ENCODE measurements around the gene TMSB10.
A peak's percentile ranks its signal among the peaks of the same experiment; 100 is the strongest.

TMSB10 gene

DNA sequence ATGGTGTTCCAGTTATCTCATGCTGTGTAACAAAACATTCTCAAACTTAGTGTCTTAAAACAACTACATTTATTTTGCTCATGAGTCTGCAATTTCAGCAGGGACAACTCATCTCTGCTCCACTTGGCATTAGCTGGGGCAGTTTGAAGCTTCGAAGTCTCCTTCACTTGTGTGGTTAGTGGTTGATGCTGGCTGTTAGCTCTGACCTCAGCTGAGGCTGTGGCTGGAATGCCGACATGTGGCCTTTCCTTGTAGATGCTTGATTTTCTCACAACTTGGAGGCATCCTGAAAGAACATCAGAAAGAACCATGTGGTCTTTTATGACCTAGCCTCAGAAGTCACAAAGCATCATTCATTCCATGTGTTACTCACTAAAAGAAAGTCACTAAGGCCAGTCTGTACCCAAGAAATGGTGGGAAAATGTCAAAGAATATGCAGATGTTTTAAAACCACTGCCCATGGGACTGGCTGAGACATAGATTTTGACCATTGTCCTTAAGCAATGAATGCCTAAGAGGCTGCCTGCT is 3.8 kb upstream of the TMSB10 start:
- H3K36me3 ChIP-seq (ENCODE audit: control insufficient read depth in 5 of 5, insufficient read depth in 5 of 5, low read length in 5 of 5): no peaks in the 10 kb centered on the region
- no peak overlapping the region for H3K27ac ChIP-seq (ENCODE audit: low read depth, low read length)
- peaks cover 3 to 36% (median 29%) of the 10 kb centered on the region in 5 donors for H3K4me1 ChIP-seq (ENCODE audit: control insufficient read depth in 5 of 5, insufficient read depth in 5 of 5, low read length in 5 of 5)
- no peak overlapping the region for H3K9ac ChIP-seq (ENCODE audit: low read length in 5 of 5)
- H3K9me3 ChIP-seq (ENCODE audit: control insufficient read depth in 5 of 5, low read length in 5 of 5): no peaks in the 10 kb centered on the region
- H3K4me3 ChIP-seq (ENCODE audit: low read depth in 1 of 5, low read length in 5 of 5): no peak overlapping the region
- H3K27me3 ChIP-seq (ENCODE audit: control insufficient read depth in 5 of 5, insufficient read depth in 4 of 5, low read length in 5 of 5): no peaks in the 10 kb centered on the region

DNA sequence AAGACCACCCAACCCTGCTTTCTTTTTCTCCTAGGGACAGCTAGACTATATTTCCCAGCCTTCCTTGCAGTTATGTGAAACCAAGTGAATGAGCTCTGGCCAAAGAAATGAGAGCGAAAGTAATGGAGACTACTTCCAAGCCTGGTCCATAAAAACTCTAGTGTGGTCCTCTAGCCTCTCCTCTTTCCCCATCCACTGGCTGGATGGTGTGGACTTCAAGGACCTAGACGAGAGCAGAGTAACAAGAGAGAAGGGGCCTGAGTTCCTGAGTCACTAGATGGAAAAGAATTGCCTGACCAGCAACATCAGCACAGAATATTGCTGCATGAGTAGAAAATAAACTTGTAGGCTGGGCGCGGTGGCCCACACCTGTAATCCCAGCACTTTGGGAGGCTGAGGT is 2.9 kb upstream of the TMSB10 start:
- Histone ChIP-seq H3K4me3 (ENCODE audit: low read depth in 1 of 5, low read length in 5 of 5) (no peak overlapping the region), H3K9me3 (ENCODE audit: control insufficient read depth in 5 of 5, low read length in 5 of 5) (no peaks in the 10 kb centered on the region), H3K36me3 (ENCODE audit: control insufficient read depth in 5 of 5, insufficient read depth in 5 of 5, low read length in 5 of 5) (no peaks in the 10 kb centered on the region), H3K4me1 (ENCODE audit: control insufficient read depth in 5 of 5, insufficient read depth in 5 of 5, low read length in 5 of 5) (peaks cover 3 to 41% (median 37%) of the 10 kb centered on the region in 5 donors), H3K27ac (ENCODE audit: low read depth, low read length) (no peak overlapping the region), H3K27me3 (ENCODE audit: control insufficient read depth in 5 of 5, insufficient read depth in 4 of 5, low read length in 5 of 5) (no peaks in the 10 kb centered on the region), H3K9ac (ENCODE audit: low read length in 5 of 5) (no peak overlapping the region)

DNA sequence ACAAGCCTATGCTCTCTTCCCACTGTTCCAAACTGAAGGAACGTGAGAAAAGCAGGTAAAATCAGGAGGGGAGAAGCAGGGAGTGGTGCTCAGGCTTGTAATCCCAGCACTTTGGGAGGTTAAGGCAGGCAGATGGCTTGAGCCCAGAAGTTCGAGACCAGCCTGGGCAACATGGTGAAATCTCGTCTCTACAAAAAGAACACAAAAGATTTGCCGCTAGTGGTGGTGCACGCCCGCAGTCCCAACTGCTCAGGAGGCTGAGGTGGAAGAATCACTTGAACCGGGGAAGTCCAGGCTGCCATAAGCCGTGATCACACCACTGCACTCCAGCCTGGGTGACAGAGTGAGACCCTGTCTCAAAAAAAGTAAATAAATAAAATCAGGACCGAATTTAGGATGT is 1.3 kb upstream of the TMSB10 start:
- Histone ChIP-seq H3K9me3 (ENCODE audit: control insufficient read depth in 5 of 5, low read length in 5 of 5) (peaks cover 0 to 4% (median 0%) of the 10 kb centered on the region in 5 donors), H3K4me1 (ENCODE audit: control insufficient read depth in 5 of 5, insufficient read depth in 5 of 5, low read length in 5 of 5) (peaks cover 0 to 39% (median 28%) of the 10 kb centered on the region in 5 donors), H3K9ac (ENCODE audit: low read length in 5 of 5) (peak overlapping the region in 1 of 5 donors; percentile 44), H3K4me3 (ENCODE audit: low read depth in 1 of 5, low read length in 5 of 5) (peak overlapping the region in 3 of 5 donors; percentile 93 to 96 (median 96)), H3K27me3 (ENCODE audit: control insufficient read depth in 5 of 5, insufficient read depth in 4 of 5, low read length in 5 of 5) (no peaks in the 10 kb centered on the region), H3K36me3 (ENCODE audit: control insufficient read depth in 5 of 5, insufficient read depth in 5 of 5, low read length in 5 of 5) (peaks cover 0 to 2% (median 0%) of the 10 kb centered on the region in 5 donors), H3K27ac (ENCODE audit: low read depth, low read length) (no peak overlapping the region)

DNA sequence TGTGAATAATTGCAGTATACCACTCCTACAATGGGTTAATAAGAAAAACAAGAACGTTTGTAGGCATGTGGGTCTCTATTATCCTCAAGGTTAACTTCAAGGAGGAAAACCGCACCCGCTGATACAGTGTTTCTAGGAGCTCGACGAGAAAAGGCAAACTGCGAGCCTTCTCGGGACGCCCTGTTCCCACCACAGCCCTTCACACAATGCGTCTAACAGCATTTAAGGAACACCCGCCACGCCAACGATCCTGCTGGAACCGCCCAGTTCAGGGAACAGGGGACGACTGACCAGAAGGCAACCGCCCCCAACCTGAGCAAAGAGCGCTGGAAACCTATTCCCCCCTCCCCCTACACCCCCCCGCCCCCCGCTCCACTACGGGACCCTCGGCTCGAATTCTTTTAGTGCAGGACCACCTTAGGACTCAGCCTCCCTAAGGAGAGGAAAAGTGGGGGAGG is 710 bp upstream of the TMSB10 start:
- H3K4me1 ChIP-seq (ENCODE audit: control insufficient read depth in 5 of 5, insufficient read depth in 5 of 5, low read length in 5 of 5): peaks cover 0 to 39% (median 23%) of the 10 kb centered on the region in 5 donors
- H3K9me3 ChIP-seq (ENCODE audit: control insufficient read depth in 5 of 5, low read length in 5 of 5): peaks cover 0 to 9% (median 0%) of the 10 kb centered on the region in 5 donors
- H3K27me3 ChIP-seq (ENCODE audit: control insufficient read depth in 5 of 5, insufficient read depth in 4 of 5, low read length in 5 of 5): no peaks in the 10 kb centered on the region
- H3K36me3 ChIP-seq (ENCODE audit: control insufficient read depth in 5 of 5, insufficient read depth in 5 of 5, low read length in 5 of 5): peaks cover 0 to 2% (median 0%) of the 10 kb centered on the region in 5 donors
- H3K4me3 ChIP-seq (ENCODE audit: low read depth in 1 of 5, low read length in 5 of 5): peak overlapping the region; percentile 76 to 96 (median 95)
- peak overlapping the region in 4 of 5 donors; percentile 71 to 86 (median 80) for H3K9ac ChIP-seq (ENCODE audit: low read length in 5 of 5)
- H3K27ac ChIP-seq (ENCODE audit: low read depth, low read length): peak overlapping the region; percentile 93

DNA sequence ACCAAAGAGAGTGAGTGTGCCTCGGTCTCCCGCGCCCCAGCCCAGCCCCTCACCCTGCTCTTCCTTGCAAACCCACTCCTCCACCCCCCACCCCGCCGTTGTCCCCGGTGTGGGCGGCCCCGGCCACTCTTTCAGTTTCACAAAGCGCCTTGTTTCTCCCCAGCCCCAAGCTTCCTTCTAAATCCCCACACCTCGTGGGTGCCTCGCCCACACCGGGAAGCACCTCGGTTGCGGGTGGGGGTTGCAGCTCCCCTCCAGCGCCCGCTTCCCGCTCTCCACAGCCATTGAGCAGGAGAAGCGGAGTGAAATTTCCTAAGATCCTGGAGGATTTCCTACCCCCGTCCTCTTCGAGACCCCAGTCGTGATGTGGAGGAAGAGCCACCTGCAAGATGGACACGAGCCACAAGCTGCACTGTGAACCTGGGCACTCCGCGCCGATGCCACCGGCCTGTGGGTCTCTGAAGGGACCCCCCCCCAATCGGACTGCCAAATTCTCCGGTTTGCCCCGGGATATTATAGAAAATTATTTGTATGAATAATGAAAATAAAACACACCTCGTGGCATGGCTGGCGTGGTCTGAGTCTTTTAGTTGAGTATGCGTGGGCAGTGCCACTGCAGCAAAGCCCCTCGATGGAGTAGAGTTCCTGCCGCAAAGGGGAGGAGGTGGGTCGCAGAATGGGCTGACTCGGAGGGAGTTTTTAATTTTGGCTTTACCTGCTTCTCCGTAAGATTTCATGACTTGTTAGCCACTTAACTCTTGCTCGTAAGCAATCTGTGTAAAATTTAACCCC is 848 bp downstream of the TMSB10 start:
- H3K9me3 ChIP-seq (ENCODE audit: control insufficient read depth in 5 of 5, low read length in 5 of 5): peaks cover 0 to 9% (median 0%) of the 10 kb centered on the region in 5 donors
- no peaks in the 10 kb centered on the region for H3K27me3 ChIP-seq (ENCODE audit: control insufficient read depth in 5 of 5, insufficient read depth in 4 of 5, low read length in 5 of 5)
- H3K9ac ChIP-seq (ENCODE audit: low read length in 5 of 5): peak overlapping the region; percentile 84 to 91 (median 86)
- H3K36me3 ChIP-seq (ENCODE audit: control insufficient read depth in 5 of 5, insufficient read depth in 5 of 5, low read length in 5 of 5): peaks cover 0 to 2% (median 0%) of the 10 kb centered on the region in 5 donors
- peak overlapping the region; percentile 93 to 96 (median 96) for H3K4me3 ChIP-seq (ENCODE audit: low read depth in 1 of 5, low read length in 5 of 5)
- H3K4me1 ChIP-seq (ENCODE audit: control insufficient read depth in 5 of 5, insufficient read depth in 5 of 5, low read length in 5 of 5): peaks cover 0 to 35% (median 21%) of the 10 kb centered on the region in 5 donors
- H3K27ac ChIP-seq (ENCODE audit: low read depth, low read length): peak overlapping the region; percentile 93

DNA sequence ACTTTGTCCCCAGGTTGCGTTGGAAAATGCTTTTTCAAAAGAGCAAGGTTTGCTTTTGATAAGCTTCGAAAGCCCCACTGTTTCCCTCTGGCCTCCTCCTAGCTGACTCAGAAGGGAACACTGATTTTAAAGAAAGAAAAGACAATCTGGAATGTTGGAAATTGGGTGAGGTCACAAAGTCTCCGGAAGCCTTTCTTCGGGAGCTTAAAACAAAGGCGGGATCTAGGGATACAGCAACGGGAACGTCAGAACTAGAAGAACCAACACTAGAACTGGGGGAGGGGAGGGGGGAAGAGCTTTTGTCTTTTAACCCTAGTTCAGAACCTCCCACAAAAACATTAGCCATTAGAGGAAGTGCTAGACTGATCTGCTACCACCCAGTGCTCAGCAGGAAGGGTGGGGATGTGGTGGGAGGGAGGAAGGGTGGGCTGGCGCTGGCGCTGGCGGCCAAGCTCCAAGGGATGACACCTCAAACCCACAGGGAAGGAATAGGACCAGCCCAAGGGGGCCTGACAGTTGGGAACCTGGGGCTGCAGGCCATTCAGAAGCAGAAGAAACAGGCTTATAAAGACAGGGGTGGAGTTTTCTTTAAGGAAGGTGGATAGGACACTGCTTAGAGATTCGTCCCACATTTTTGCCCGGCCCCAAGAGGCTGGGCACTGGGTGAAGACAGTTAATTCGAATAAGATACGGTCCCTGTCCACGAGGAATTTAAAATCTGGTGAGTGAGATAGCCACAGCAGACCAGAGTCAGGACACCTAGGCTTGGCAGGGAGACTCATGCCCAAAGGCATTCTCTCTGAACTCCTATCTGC is 1.7 kb downstream of the TMSB10 start:
- Histone ChIP-seq H3K27me3 (ENCODE audit: control insufficient read depth in 5 of 5, insufficient read depth in 4 of 5, low read length in 5 of 5) (no peaks in the 10 kb centered on the region), H3K27ac (ENCODE audit: low read depth, low read length) (peak overlapping the region; percentile 93), H3K36me3 (ENCODE audit: control insufficient read depth in 5 of 5, insufficient read depth in 5 of 5, low read length in 5 of 5) (peaks cover 0 to 2% (median 0%) of the 10 kb centered on the region in 5 donors), H3K9me3 (ENCODE audit: control insufficient read depth in 5 of 5, low read length in 5 of 5) (peaks cover 0 to 9% (median 0%) of the 10 kb centered on the region in 5 donors), H3K4me1 (ENCODE audit: control insufficient read depth in 5 of 5, insufficient read depth in 5 of 5, low read length in 5 of 5) (peaks cover 0 to 35% (median 21%) of the 10 kb centered on the region in 5 donors), H3K4me3 (ENCODE audit: low read depth in 1 of 5, low read length in 5 of 5) (peak overlapping the region; percentile 93 to 96 (median 96)), H3K9ac (ENCODE audit: low read length in 5 of 5) (peak overlapping the region; percentile 84 to 91 (median 86))

DNA sequence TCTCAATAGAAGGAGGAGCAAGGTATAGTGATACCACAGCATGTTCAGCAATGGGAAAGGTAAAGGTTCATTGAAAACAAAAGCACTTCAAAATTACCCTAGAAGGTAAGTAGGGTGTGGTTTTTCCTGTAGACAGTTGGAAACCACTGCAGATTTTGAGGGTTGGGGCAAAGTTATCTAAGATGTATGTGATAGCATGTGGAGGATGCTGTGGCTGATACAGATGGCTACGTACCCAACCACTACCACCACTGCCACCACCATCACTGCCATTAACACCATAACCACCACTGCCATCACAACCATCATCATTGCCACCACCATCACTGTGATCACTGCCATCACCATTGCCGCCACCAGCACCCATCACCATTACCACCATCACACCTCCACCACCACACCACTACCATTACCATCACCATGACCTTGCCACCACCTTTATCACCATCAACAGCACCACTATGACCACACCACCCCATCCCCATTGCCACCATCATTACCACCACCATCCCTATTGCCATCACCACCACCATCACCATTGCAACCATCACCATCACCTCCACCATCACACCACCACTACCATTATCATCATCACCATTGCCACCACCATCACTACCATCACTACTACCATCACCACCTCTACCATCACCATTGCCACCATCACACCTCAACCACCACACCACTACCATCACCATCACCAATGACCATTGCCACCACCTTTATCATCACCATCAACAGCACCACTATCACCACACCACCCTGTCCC is 3.7 kb downstream of the TMSB10 start:
- Histone ChIP-seq H3K4me1 (ENCODE audit: control insufficient read depth in 5 of 5, insufficient read depth in 5 of 5, low read length in 5 of 5) (peaks cover 0 to 33% (median 21%) of the 10 kb centered on the region in 5 donors), H3K9ac (ENCODE audit: low read length in 5 of 5) (no peak overlapping the region), H3K27me3 (ENCODE audit: control insufficient read depth in 5 of 5, insufficient read depth in 4 of 5, low read length in 5 of 5) (no peaks in the 10 kb centered on the region), H3K36me3 (ENCODE audit: control insufficient read depth in 5 of 5, insufficient read depth in 5 of 5, low read length in 5 of 5) (peaks cover 0 to 2% (median 0%) of the 10 kb centered on the region in 5 donors), H3K27ac (ENCODE audit: low read depth, low read length) (no peak overlapping the region), H3K4me3 (ENCODE audit: low read depth in 1 of 5, low read length in 5 of 5) (no peak overlapping the region), H3K9me3 (ENCODE audit: control insufficient read depth in 5 of 5, low read length in 5 of 5) (peaks cover 0 to 9% (median 0%) of the 10 kb centered on the region in 5 donors)

DNA sequence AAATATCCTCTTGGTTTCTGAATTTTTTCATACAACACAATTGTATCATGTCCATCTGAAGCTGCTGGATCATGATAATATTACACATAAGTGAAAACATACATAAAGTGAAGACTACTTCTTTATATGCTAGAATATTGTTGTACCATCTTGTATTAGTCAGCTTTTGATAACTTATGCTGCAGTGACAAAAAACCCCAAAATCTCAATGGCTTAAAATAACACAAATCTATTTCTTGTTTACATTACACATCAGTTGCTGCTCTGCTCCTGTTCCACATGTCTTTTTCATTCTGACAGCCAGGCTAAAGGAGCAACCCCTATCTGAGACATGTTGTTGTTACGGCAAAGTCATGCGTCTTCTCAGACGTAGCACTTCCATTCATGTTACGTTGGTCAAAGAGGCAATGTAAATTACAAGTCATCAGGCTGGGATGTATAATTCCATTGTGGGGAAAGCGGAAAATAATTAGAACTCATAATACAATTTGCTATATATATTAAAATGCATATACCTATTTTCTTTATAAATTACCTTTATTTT is 5.8 kb downstream of the TMSB10 start:
- Histone ChIP-seq H3K27ac (ENCODE audit: low read depth, low read length) (no peak overlapping the region), H3K4me3 (ENCODE audit: low read depth in 1 of 5, low read length in 5 of 5) (no peak overlapping the region), H3K36me3 (ENCODE audit: control insufficient read depth in 5 of 5, insufficient read depth in 5 of 5, low read length in 5 of 5) (peaks cover 0 to 2% (median 0%) of the 10 kb centered on the region in 5 donors), H3K9me3 (ENCODE audit: control insufficient read depth in 5 of 5, low read length in 5 of 5) (peaks cover 0 to 9% (median 0%) of the 10 kb centered on the region in 5 donors), H3K9ac (ENCODE audit: low read length in 5 of 5) (no peak overlapping the region), H3K27me3 (ENCODE audit: control insufficient read depth in 5 of 5, insufficient read depth in 4 of 5, low read length in 5 of 5) (no peaks in the 10 kb centered on the region), H3K4me1 (ENCODE audit: control insufficient read depth in 5 of 5, insufficient read depth in 5 of 5, low read length in 5 of 5) (peaks cover 0 to 23% (median 14%) of the 10 kb centered on the region in 5 donors)

DNA sequence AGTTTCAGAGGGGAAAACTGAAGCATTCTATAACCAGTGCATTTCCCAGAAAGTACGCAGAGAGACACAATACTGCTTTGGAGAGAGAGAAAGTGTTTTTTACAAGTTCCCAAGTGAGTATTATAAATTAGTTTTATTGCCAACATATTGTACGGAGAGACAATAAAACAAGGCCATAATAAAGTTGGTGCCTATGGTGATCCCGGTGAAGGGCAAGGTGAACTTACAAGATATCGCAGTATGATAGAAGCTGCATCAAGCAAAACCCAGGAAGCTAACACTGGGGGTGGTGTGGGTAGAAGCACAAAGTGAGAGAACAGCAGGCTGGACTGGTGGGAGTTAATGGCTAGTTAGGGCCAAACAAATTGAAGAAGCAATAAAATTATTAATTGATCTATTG is 7.5 kb downstream of the TMSB10 start:
- Histone ChIP-seq H3K36me3 (ENCODE audit: control insufficient read depth in 5 of 5, insufficient read depth in 5 of 5, low read length in 5 of 5) (peaks cover 0 to 2% (median 0%) of the 10 kb centered on the region in 5 donors), H3K27me3 (ENCODE audit: control insufficient read depth in 5 of 5, insufficient read depth in 4 of 5, low read length in 5 of 5) (no peaks in the 10 kb centered on the region), H3K4me3 (ENCODE audit: low read depth in 1 of 5, low read length in 5 of 5) (no peak overlapping the region), H3K4me1 (ENCODE audit: control insufficient read depth in 5 of 5, insufficient read depth in 5 of 5, low read length in 5 of 5) (peaks cover 0 to 8% (median 0%) of the 10 kb centered on the region in 5 donors), H3K9ac (ENCODE audit: low read length in 5 of 5) (no peak overlapping the region), H3K27ac (ENCODE audit: low read depth, low read length) (no peak overlapping the region), H3K9me3 (ENCODE audit: control insufficient read depth in 5 of 5, low read length in 5 of 5) (peaks cover 0 to 9% (median 0%) of the 10 kb centered on the region in 5 donors)
